Hepatocyte (in vitro differentiated cells): ENCODE results near the gene CISH.

Experiments
- EZH2 ChIP-seq: fragments of 200-600 bp; sonication (generic); IDR thresholded peaks from 2 replicates; pipeline ENCODE4 v1.6.1; 2016; ENCODE audit warnings: antibody characterized with exemption, mild to moderate bottlenecking, borderline replicate concordance
- TF ChIP-seq, protein P1 (sequence below): fragments of 200-600 bp; sonication (generic); IDR thresholded peaks from 2 replicates; pipeline ENCODE4 v1.5.1; 2016; ENCODE audit warnings: antibody characterized with exemption, mild to moderate bottlenecking; ENCODE audit not compliant: poor library complexity

DNA sequence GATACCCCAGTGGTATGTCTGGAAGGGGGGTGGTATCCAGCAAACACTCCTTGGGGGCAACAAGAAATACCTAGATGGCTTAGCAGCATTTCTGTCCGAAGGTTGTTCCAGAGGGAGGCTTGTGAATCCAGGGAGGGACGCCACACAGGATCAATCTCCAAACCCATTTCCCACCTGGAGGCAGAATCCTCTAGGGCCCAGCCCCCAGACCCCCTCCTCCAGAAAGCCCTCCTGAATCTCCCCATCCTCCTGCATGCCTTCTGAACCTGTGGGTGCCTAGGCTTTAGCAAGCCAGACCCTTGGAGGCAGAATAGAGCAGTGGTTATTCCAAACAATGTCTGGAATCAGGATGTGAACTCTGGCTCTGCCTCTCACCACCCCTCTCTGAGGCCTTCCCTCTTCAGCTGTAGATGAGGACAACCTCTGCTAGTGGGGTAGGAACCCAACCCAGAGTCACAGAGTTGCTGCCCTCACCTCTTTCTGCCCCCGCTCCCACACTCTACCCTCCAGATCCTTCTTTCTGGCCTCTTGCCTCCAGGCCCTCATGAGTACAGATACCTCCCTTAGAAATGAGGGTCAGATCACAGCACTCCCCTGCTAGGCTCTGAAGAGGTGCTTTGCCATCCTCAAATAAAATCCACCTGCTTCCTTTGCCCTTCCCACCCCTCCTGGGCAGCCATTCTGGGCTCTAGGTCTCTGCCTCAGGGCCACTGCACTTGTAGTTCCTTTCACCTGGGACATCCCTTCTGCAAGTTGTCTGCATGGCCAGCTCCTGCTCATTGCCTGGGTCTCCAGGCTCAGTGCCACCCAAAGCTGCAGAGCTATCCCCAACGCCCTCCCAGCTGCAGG lies 8.1 kb downstream of the CISH start:
- TF ChIP-seq, protein P1, sequence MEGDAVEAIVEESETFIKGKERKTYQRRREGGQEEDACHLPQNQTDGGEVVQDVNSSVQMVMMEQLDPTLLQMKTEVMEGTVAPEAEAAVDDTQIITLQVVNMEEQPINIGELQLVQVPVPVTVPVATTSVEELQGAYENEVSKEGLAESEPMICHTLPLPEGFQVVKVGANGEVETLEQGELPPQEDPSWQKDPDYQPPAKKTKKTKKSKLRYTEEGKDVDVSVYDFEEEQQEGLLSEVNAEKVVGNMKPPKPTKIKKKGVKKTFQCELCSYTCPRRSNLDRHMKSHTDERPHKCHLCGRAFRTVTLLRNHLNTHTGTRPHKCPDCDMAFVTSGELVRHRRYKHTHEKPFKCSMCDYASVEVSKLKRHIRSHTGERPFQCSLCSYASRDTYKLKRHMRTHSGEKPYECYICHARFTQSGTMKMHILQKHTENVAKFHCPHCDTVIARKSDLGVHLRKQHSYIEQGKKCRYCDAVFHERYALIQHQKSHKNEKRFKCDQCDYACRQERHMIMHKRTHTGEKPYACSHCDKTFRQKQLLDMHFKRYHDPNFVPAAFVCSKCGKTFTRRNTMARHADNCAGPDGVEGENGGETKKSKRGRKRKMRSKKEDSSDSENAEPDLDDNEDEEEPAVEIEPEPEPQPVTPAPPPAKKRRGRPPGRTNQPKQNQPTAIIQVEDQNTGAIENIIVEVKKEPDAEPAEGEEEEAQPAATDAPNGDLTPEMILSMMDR = no peak
- TF ChIP-seq EZH2 = no peak
